HG02943 (cell line): ENCODE results near the gene SUPT16H.
"Not testable (repeated sequence)": the region's sequence is repeated elsewhere in the genome, so short reads cannot be mapped to it uniquely, and the experiment has no call there.

ENCODE experiments used
- ATAC-seq: cut with Tn5 transposase; IDR thresholded peaks from one replicate; pipeline ENCODE4 v1.9.1; 2021; ENCODE audit warnings: mild to moderate bottlenecking, low read depth, moderate library complexity; ENCODE audit not compliant: unreplicated experiment

SUPT16H gene

DNA sequence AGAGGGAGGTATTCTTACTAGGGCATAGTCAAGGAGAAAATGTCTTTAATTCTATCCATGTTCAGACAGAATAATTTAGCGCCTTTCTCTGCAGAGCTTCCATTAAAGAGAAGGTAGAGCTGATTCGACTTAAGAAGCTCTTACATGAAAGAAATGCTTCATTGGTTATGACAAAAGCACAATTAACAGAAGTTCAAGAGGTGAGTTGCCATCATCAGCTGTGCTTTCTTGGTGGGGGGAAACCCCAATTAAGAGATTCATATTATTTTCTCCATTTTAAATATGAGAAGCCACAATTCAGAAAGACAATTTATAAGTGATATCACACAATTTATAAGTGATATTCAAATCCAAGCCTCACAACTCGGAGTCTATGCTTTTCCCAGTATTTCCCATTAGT lies 76.2 kb downstream of the SUPT16H start:
- ATAC-seq = no peak

DNA sequence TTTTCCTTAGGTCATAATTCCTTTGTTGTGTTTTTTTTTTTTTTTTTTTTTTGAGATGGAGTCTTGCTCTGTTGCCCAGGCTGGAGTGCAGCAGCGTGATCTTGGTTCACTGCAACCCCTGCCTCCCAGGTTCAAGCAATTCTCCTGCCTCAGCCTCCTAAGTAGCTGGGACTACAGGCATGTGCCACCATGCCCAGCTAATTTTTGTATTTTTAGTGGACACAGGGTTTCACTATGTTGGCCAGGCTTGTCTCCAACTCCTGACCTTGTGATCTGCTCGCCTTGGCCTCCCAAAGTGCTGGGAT lies 81.0 kb downstream of the SUPT16H start:
- not testable (repeated sequence) for ATAC-seq

DNA sequence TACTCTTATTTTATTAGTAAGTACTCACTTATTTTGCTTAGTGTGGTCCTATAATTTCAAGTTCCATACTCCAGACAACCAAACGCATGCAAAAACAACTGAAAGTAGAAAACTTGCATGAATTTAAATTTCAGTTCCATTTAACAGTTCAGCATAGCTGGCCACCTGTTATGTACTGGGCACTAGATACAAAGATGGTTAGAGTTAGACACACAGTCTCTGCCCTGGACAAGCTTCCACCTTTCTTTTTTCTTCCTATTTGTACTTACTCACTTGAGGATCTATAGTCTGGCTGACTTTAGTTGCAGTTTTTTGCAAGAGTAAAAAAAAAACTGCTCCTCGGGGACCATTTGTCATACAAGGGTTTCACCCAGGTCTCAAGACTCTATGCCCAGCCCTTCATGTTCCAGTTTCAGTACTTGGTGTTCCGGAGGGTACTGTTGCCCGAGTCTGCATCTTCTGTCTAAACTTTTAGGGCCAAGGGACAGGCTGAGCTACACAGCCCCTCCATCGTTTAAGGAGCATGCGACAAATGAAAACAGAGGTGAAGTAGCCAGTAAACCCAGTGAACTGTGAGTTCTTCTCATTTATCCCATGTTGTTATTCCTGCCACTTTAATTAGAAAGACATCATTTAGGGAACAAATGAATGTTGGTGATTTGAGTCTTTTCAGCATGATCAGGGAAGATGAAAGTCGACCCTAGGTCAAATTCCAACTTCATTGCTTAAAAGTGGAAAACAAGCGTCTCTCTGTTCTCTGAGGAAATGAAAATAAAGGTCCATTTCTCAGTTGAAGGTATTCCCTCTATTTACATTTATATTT lies 81.6 kb downstream of the SUPT16H start:
- no peak for ATAC-seq
